NT2/D1 (cell line): Measurements from ENCODE around the gene CLASP1.

ENCODE experiments used
- YY1 ChIP-seq: IDR thresholded peaks from 2 replicates; pipeline ENCODE4 v1.6.1; 2011; ENCODE audit not compliant: insufficient read length, insufficient read depth
- ZNF274 ChIP-seq: IDR thresholded peaks from 2 replicates; pipeline ENCODE4 v1.6.1; 2011; ENCODE audit warnings: mild to moderate bottlenecking, low read depth, low read length

GRCh38 chr2:121603185-121603584 lies 46.1 kb downstream of the CLASP1 start:
- no peak for TF ChIP-seq ZNF274
- no peak for TF ChIP-seq YY1
